H1 (cell line): Measurements from ENCODE around the gene SLC37A1. TPM values are rescaled to one million over a fixed set of nuclear protein-coding genes. Genes with fewer than 3 reads are reported as not detected.

ENCODE experiments used
- CTCF ChIA-PET: fragments of 300-600 bp; sonication (Branson Sonifier 250); formaldehyde crosslinking; loops from one replicate; lab custom pipeline; 2021; ENCODE audit not compliant: partially characterized antibody; lab: Charles Lee
- POLR2A ChIA-PET: fragments of 300-600 bp; sonication (Branson Sonifier 250); formaldehyde crosslinking; loops from one replicate; lab custom pipeline; 2021; ENCODE audit warnings: inconsistent platforms; ENCODE audit not compliant: partially characterized antibody; lab: Charles Lee
- DNase-seq, 2 experiments: peaks; one replicate each; pipeline versions ENCODE4 v3.0.0 to v3.0.0-alpha.2; 2010 to 2022; ENCODE audit warnings: low spot score in 2 of 2, low read depth in 1 of 2, mixed read lengths in 1 of 2
- FAIRE-seq: peaks from 2 replicates; lab custom pipeline; 2011; peaks lifted over from hg19 to GRCh38; lab: Jason Lieb, UNC
- H2AFZ ChIP-seq: 2 replicates; pipeline ENCODE4 v1.8.1; 2012; ENCODE audit warnings: low read length, inconsistent platforms
- H2AK5ac ChIP-seq: 2 replicates; pipeline ENCODE4 v1.6.1; 2013; ENCODE audit warnings: low read depth, low read length
- H2BK120ac ChIP-seq: replicated peaks from 2 replicates; pipeline ENCODE3; 2013; ENCODE audit warnings: low read depth, low read length, inconsistent platforms
- H2BK12ac ChIP-seq: 2 replicates; pipeline ENCODE4 v1.6.1; 2013; ENCODE audit warnings: low read depth, low read length
- H2BK15ac ChIP-seq: 2 replicates; pipeline ENCODE4 v1.6.1; 2013; ENCODE audit warnings: low read length
- H2BK20ac ChIP-seq: 2 replicates; pipeline ENCODE4 v1.6.1; 2013; ENCODE audit warnings: low read length
- H2BK5ac ChIP-seq: 2 replicates; pipeline ENCODE4 v1.6.1; 2013; ENCODE audit warnings: low read depth, low read length
- H3K14ac ChIP-seq: 2 replicates; pipeline ENCODE4 v1.6.1; 2013; ENCODE audit warnings: inconsistent platforms; ENCODE audit not compliant: insufficient read length
- H3K18ac ChIP-seq: 2 replicates; pipeline ENCODE4 v1.6.1; 2013; ENCODE audit warnings: low read length; ENCODE audit errors: extremely low read depth
- H3K23ac ChIP-seq: 2 replicates; pipeline ENCODE4 v1.6.1; 2013; ENCODE audit warnings: inconsistent platforms; ENCODE audit not compliant: insufficient read length
- H3K23me2 ChIP-seq: 2 replicates; pipeline ENCODE4 v1.6.1; 2013; ENCODE audit warnings: low read depth, low read length
- H3K27ac ChIP-seq: 2 replicates; pipeline ENCODE4 v1.6.1; 2011; ENCODE audit warnings: low read depth, low read length, inconsistent platforms
- H3K27me3 ChIP-seq, 4 experiments: replicated peaks in 1 of 4; 1 replicate in 1 of 4; 2 replicates in 3 of 4; pipeline versions ENCODE4 v1.6.1 to v1.8.1; 2011 to 2013; ENCODE audit warnings: low read length in 3 of 4, mild to moderate bottlenecking in 3 of 4, inconsistent platforms in 2 of 4, mixed read lengths in 2 of 4, moderate library complexity in 1 of 4; ENCODE audit not compliant: control insufficient read depth in 3 of 4, insufficient read depth in 3 of 4; ENCODE audit errors: extremely low read depth in 1 of 4
- H3K36me3 ChIP-seq, 4 experiments: 2 replicates each; pipeline versions ENCODE4 v1.6.1 to v1.8.1; 2011 to 2013; ENCODE audit warnings: mild to moderate bottlenecking in 4 of 4, low read length in 3 of 4, moderate library complexity in 2 of 4, control low read depth in 1 of 4, inconsistent platforms in 1 of 4; ENCODE audit not compliant: insufficient read depth in 4 of 4, control insufficient read depth in 2 of 4
- H3K4ac ChIP-seq: replicated peaks from 2 replicates; pipeline ENCODE3; 2013; ENCODE audit warnings: low read length, low read depth, mixed read lengths, inconsistent platforms; ENCODE audit not compliant: insufficient read length
- H3K4me1 ChIP-seq, 4 experiments: replicated peaks in 1 of 4; 1 replicate in 1 of 4; 2 replicates in 3 of 4; pipeline versions ENCODE4 v1.6.1 to v1.8.1; 2011 to 2013; ENCODE audit warnings: low read length in 3 of 4, inconsistent platforms in 2 of 4, mixed read lengths in 1 of 4; ENCODE audit not compliant: insufficient read depth in 4 of 4, control insufficient read depth in 3 of 4
- H3K4me2 ChIP-seq, 2 experiments: 2 replicates each; pipeline versions ENCODE4 v1.6.1 to v1.8.1; 2011 to 2013; ENCODE audit warnings: low read depth in 2 of 2, low read length in 2 of 2, control low read depth in 1 of 2, inconsistent platforms in 1 of 2, mild to moderate bottlenecking in 1 of 2; ENCODE audit not compliant: insufficient read depth in 1 of 2
- H3K4me3 ChIP-seq, 4 experiments: fragments of 200-600, 300-600 bp in 1 of 4; sonication (generic), shearing (Covaris generic), sonication (Bioruptor Twin) in 1 of 4; 2 replicates each; pipeline versions ENCODE4 v1.5.1 to v1.8.1; 2011 to 2016; ENCODE audit warnings: low read length in 4 of 4, low read depth in 3 of 4, control low read depth in 2 of 4, inconsistent platforms in 2 of 4, mild to moderate bottlenecking in 2 of 4, mixed read lengths in 1 of 4, moderate library complexity in 1 of 4; ENCODE audit not compliant: insufficient read depth in 2 of 4; ENCODE audit errors: extremely low read depth in 1 of 4
- H3K56ac ChIP-seq: replicated peaks from 2 replicates; pipeline ENCODE3; 2013; ENCODE audit warnings: low read depth, mild to moderate bottlenecking, mixed read lengths, low read length, inconsistent platforms; ENCODE audit not compliant: insufficient read length
- H3K79me1 ChIP-seq: 2 replicates; pipeline ENCODE4 v1.6.1; 2013; ENCODE audit warnings: low read depth, low read length, control low read depth
- H3K79me2 ChIP-seq, 2 experiments: 2 replicates each; pipeline versions ENCODE4 v1.6.1 to v1.8.1; 2012 to 2013; ENCODE audit warnings: low read length in 2 of 2, mild to moderate bottlenecking in 2 of 2, inconsistent platforms in 1 of 2; ENCODE audit not compliant: insufficient read depth in 2 of 2, control insufficient read depth in 1 of 2
- H3K9ac ChIP-seq, 4 experiments: replicated peaks in 1 of 4; 1 replicate in 1 of 4; 2 replicates in 3 of 4; pipeline versions ENCODE4 v1.6.1 to v1.8.1; 2011 to 2013; ENCODE audit warnings: low read depth in 3 of 4, low read length in 3 of 4, control low read depth in 2 of 4, mild to moderate bottlenecking in 2 of 4, moderate library complexity in 2 of 4, inconsistent platforms in 1 of 4; ENCODE audit errors: extremely low read depth in 1 of 4
- H3K9me3 ChIP-seq, 2 experiments: 2 replicates each; pipeline versions ENCODE4 v1.6.1 to v1.8.1; 2012 to 2013; ENCODE audit warnings: mild to moderate bottlenecking in 2 of 2, moderate library complexity in 2 of 2, control low read depth in 1 of 2, inconsistent platforms in 1 of 2, low read depth in 1 of 2, low read length in 1 of 2, mixed read lengths in 1 of 2; ENCODE audit not compliant: insufficient read depth in 2 of 2
- H4K20me1 ChIP-seq, 2 experiments: replicated peaks in 1 of 2; 2 replicates each; pipeline versions ENCODE3 to v1.8.1; 2011 to 2013; ENCODE audit warnings: inconsistent platforms in 2 of 2, low read length in 2 of 2, mild to moderate bottlenecking in 1 of 2; ENCODE audit not compliant: insufficient read depth in 2 of 2, control insufficient read depth in 1 of 2
- H4K5ac ChIP-seq: 2 replicates; pipeline ENCODE4 v1.6.1; 2013; ENCODE audit warnings: low read length, low read depth, mixed read lengths, inconsistent platforms; ENCODE audit not compliant: insufficient read length
- H4K8ac ChIP-seq: 2 replicates; pipeline ENCODE4 v1.8.0; 2013; ENCODE audit warnings: mild to moderate bottlenecking, moderate library complexity, low read length, inconsistent platforms; ENCODE audit not compliant: insufficient read depth; ENCODE audit errors: extremely low read depth
- H4K91ac ChIP-seq: replicated peaks from 2 replicates; pipeline ENCODE3; 2013; ENCODE audit warnings: low read length, mixed read lengths, inconsistent platforms; ENCODE audit not compliant: insufficient read length
- EGR1 ChIP-seq: IDR thresholded peaks from 2 replicates; pipeline ENCODE4 v1.6.1; 2011; ENCODE audit warnings: low read depth, low read length, borderline replicate concordance
- RBBP5 ChIP-seq: IDR thresholded peaks from 2 replicates; pipeline ENCODE4 v1.7.1; 2012; ENCODE audit warnings: low read depth, mild to moderate bottlenecking, inconsistent platforms, low read length, moderate library complexity, borderline replicate concordance
- RXRA ChIP-seq: IDR thresholded peaks from 2 replicates; pipeline ENCODE4 v1.6.1; 2011; ENCODE audit warnings: low read depth, mild to moderate bottlenecking, low read length, moderate library complexity; ENCODE audit not compliant: insufficient read depth
- SIN3A ChIP-seq, 2 experiments: IDR thresholded peaks in 1 of 2; conservative IDR thresholded peaks in 1 of 2; 2 replicates each; pipeline ENCODE4 v1.6.1; 2011 to 2012; ENCODE audit warnings: low read length in 2 of 2, improper control_type of control experiment in 1 of 2, low read depth in 1 of 2, mild to moderate bottlenecking in 1 of 2
- TAF7 ChIP-seq: optimal IDR thresholded peaks from 2 replicates; pipeline ENCODE3; 2011; ENCODE audit warnings: low read depth, mild to moderate bottlenecking, inconsistent platforms, low read length, moderate library complexity, borderline replicate concordance
- WGBS, 2 experiments: shearing (Covaris generic) in 1 of 2; methylation state at CpG; one replicate each; pipeline versions ENCODE4 v1.1.6 to v1.1.7; 2013 to 2015; ENCODE audit warnings: low lambda C conversion rate in 2 of 2, mixed read lengths in 2 of 2, inconsistent platforms in 1 of 2, low coverage in 1 of 2, missing lambda C conversion rate in 1 of 2; ENCODE audit not compliant: insufficient replicate concordance in 2 of 2, insufficient coverage in 1 of 2, insufficient read length in 1 of 2; ENCODE audit errors: extremely low coverage in 1 of 2, missing lambda C conversion rate in 1 of 2; 5-methylcytosine and 5-hydroxymethylcytosine counted together
- polyA plus RNA-seq, 7 experiments: library from polyadenylated mRNA; depleted of rRNA in 3 of 7; stranded (reverse) in 5 of 7; unstranded in 2 of 7; fragments of >200 nt in 5 of 7; fragments of 200-250 nt in 2 of 7; gene quantifications; 1 replicate in 5 of 7; 2 replicates in 1 of 7; 4 replicates in 1 of 7; pipeline versions ENCODE4 v1.2.1 to v1.2.3, GENCODE V29; 2011 to 2013; ENCODE audit warnings: missing spikeins in 2 of 7, mixed read lengths in 2 of 7
- total RNA-seq: library from RNA; stranded (reverse); fragmentation: NEBNext Ultra II Directional; extraction: Animal tissue kit (Norgen Biotek cat#: 25700); gene quantifications from 2 replicates; pipeline ENCODE4 v1.2.1, GENCODE V29; 2021

SLC37A1 gene
- total and polyA plus RNA-seq, 2 of the 8 experiments (the other 6 are each of a cell fraction or from before 2014, with no cell fraction given) = 15.6 to 30.9 TPM

DNA sequence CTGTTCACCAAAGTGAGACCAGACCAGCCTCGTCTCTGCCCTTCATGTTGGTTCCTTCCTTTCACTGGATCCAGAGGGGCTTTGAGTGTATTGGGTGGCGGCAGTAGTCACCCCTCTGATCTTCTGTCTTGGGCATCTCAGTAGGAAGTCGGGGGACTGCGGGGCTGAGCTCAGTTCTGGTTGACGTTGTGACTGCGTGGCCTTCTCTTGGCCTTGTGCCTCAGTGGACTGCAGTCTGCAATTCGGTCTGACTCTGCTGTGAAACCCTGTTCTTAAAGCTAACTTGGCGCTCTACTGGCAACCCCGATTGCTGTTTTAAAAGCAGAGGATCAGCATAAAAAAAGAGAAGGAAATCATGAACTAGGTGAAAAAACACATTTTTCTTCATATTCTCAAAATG is 56.7 kb downstream of the SLC37A1 start:
- Histone ChIP-seq H3K23me2 (no peaks in the 10 kb centered on the region), H4K20me1 (peaks cover 0 to 2% of the 10 kb centered on the region in 2 experiments), H2AFZ (no peak overlapping the region), H3K4ac (no peak overlapping the region), H3K9ac (no peak overlapping the region), H3K79me1 (no peaks in the 10 kb centered on the region), H4K5ac (no peak overlapping the region), H3K79me2 (no peaks in the 10 kb centered on the region), H3K36me3 (peaks cover 0 to 14% (median 3%) of the 10 kb centered on the region in 4 experiments; a peak in 4 of 8 replicates), H2BK12ac (no peak overlapping the region), H2BK15ac (no peak overlapping the region), H3K14ac (no peak overlapping the region), H3K27ac (no peak overlapping the region), H3K4me3 (no peak overlapping the region), H4K91ac (no peak overlapping the region), H4K8ac (no peak overlapping the region), H2BK20ac (no peak overlapping the region), H3K27me3 (no peaks in the 10 kb centered on the region), H3K18ac (no peak overlapping the region), H2BK120ac (no peak overlapping the region), H3K9me3 (no peaks in the 10 kb centered on the region), H3K4me2 (no peak overlapping the region), H2AK5ac (no peak overlapping the region), H3K4me1 (no peaks in the 10 kb centered on the region), H2BK5ac (no peak overlapping the region), H3K56ac (no peak overlapping the region), H3K23ac (no peak overlapping the region)
- no peak for DNase-seq
- no peak for FAIRE-seq
- CTCF ChIA-PET = interaction anchor here (0.6 to 1.2 kb wide), 4 partner anchors 23 to 684 kb away, joined by 3 to 5 read pairs (median 3); no protein-coding TSS in a partner anchor
- no peak for TF ChIP-seq TAF7
- TF ChIP-seq RXRA = no peak
- TF ChIP-seq EGR1 = no peak
- TF ChIP-seq RBBP5 = no peak
- no peak for TF ChIP-seq SIN3A (conservative IDR thresholded peaks at IDR 0.05 in 1 of 2, IDR thresholded peaks at IDR 0.05 in 1 of 2; ENCODE audit: low read depth in 1 of 2, low read length in 2 of 2)
- 89% methylated on average over 9 of the region's 9 CpGs; no CpG with 5 or more reads in 1 of the 2 experiments for WGBS, 2 experiments
- POLR2A ChIA-PET = no interaction called here
